Tibial nerve (tissue), 4 donors: ENCODE data around the gene MINK1. TPM values are rescaled to one million over a fixed set of nuclear protein-coding genes. Genes with fewer than 3 reads are reported as not detected.

ENCODE experiments used
- DNase-seq, 2 donors: peaks; one replicate each; pipeline ENCODE4 v3.0.0-alpha.2; 2019; ENCODE audit warnings: low spot score in 2 of 2
- H3K27ac ChIP-seq, 4 donors: fragments of 200-600 bp; sonication (generic) in 3 of 4; one replicate each; pipeline ENCODE4 v1.5.1; 2017 to 2019; ENCODE audit warnings: mild to moderate bottlenecking in 1 of 4
- H3K27me3 ChIP-seq, 2 donors: fragments of 200-600 bp; sonication (generic) in 1 of 2; one replicate each; pipeline versions ENCODE4 v1.5.1 to v1.6.0; 2017 to 2019
- H3K36me3 ChIP-seq, 3 donors: fragments of 200-600 bp; sonication (generic); one replicate each; pipeline ENCODE4 v1.5.1; 2018 to 2019
- H3K4me1 ChIP-seq, 4 donors: fragments of 200-600 bp; sonication (generic) in 3 of 4; one replicate each; pipeline ENCODE4 v1.5.1; 2017 to 2019
- H3K4me3 ChIP-seq, 4 donors: fragments of 200-600 bp; sonication (generic) in 3 of 4; one replicate each; pipeline ENCODE4 v1.5.1; 2017 to 2019; ENCODE audit warnings: mild to moderate bottlenecking in 1 of 4, moderate library complexity in 1 of 4
- H3K9me3 ChIP-seq, 4 donors: fragments of 200-600 bp; sonication (generic) in 3 of 4; one replicate each; pipeline ENCODE4 v1.5.1; 2017 to 2019
- EP300 ChIP-seq, 2 donors: sonication (generic); formaldehyde crosslinking; IDR thresholded peaks; one replicate each; pipeline ENCODE4 v1.6.1; 2017; ENCODE audit warnings: antibody characterized with exemption in 2 of 2, mild to moderate bottlenecking in 1 of 2
- POLR2A ChIP-seq, 2 donors: fragments of 450-650 bp; IDR thresholded peaks; one replicate each; pipeline ENCODE4 v1.6.1; 2017; ENCODE audit warnings: antibody characterized with exemption in 2 of 2, mild to moderate bottlenecking in 2 of 2, moderate library complexity in 2 of 2
- WGBS, 2 donors: methylation state at CpG; one replicate each; pipeline ENCODE4 v1.1.5; 2018; 5-methylcytosine and 5-hydroxymethylcytosine counted together
- total RNA-seq, 4 donors: library from RNA; depleted of rRNA; stranded (reverse); fragments of >200 nt; gene quantifications; one replicate each; pipeline ENCODE4 v1.1.0, GENCODE V29; 2016
- TF ChIP-seq, protein P1 (sequence below), 5 experiments: fragments of 200-600 bp in 3 of 5; fragments of 450-650 bp in 2 of 5; sonication (generic) in 3 of 5; IDR thresholded peaks; one replicate each; pipeline ENCODE4 v1.5.1; 2016 to 2019; ENCODE audit warnings: antibody characterized with exemption in 5 of 5, mild to moderate bottlenecking in 3 of 5, moderate library complexity in 2 of 5

MINK1 gene
- total RNA-seq, 4 donors from 2014 or later: 57.1 to 94.3 (median 85.7) TPM

DNA sequence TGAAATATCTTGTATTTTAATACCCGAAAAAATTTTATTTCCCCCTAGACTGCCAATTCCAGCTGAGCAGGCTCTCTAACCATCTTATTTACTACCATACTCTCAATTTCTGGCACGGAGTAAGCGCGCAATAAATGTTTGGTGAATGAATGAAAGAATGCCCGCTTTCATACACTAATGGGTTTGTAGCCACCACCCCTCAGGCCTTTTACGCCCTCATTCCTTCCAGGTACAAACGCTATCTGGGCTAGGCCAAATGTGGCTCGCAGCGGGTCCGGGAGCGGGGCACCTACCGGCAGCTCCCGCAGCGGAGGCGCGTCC, 26.7 kb upstream of the MINK1 start:
- peak overlapping the region in 3 of 4 donors; percentile 63 to 81 (median 72) for H3K4me3 ChIP-seq
- peaks cover 0 to 25% (median 7%) of the 10 kb centered on the region in 4 donors for H3K4me1 ChIP-seq
- DNase-seq: no peak
- H3K27ac ChIP-seq: peak overlapping the region in 2 of 4 donors; percentile 78 to 86
- WGBS, 2 donors: 3 to 6% methylated on average over 12 of the region's 16 CpGs
- H3K27me3 ChIP-seq: no peaks in the 10 kb centered on the region
- TF ChIP-seq POLR2A (IDR thresholded peaks at IDR 0.05): no peak
- no peak for TF ChIP-seq EP300 (IDR thresholded peaks at IDR 0.05)
- TF ChIP-seq, protein P1, sequence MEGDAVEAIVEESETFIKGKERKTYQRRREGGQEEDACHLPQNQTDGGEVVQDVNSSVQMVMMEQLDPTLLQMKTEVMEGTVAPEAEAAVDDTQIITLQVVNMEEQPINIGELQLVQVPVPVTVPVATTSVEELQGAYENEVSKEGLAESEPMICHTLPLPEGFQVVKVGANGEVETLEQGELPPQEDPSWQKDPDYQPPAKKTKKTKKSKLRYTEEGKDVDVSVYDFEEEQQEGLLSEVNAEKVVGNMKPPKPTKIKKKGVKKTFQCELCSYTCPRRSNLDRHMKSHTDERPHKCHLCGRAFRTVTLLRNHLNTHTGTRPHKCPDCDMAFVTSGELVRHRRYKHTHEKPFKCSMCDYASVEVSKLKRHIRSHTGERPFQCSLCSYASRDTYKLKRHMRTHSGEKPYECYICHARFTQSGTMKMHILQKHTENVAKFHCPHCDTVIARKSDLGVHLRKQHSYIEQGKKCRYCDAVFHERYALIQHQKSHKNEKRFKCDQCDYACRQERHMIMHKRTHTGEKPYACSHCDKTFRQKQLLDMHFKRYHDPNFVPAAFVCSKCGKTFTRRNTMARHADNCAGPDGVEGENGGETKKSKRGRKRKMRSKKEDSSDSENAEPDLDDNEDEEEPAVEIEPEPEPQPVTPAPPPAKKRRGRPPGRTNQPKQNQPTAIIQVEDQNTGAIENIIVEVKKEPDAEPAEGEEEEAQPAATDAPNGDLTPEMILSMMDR (IDR thresholded peaks at IDR 0.05): no peak
- no peaks in the 10 kb centered on the region for H3K9me3 ChIP-seq
- H3K36me3 ChIP-seq: peaks cover 0 to 27% (median 0%) of the 10 kb centered on the region in 3 donors

DNA sequence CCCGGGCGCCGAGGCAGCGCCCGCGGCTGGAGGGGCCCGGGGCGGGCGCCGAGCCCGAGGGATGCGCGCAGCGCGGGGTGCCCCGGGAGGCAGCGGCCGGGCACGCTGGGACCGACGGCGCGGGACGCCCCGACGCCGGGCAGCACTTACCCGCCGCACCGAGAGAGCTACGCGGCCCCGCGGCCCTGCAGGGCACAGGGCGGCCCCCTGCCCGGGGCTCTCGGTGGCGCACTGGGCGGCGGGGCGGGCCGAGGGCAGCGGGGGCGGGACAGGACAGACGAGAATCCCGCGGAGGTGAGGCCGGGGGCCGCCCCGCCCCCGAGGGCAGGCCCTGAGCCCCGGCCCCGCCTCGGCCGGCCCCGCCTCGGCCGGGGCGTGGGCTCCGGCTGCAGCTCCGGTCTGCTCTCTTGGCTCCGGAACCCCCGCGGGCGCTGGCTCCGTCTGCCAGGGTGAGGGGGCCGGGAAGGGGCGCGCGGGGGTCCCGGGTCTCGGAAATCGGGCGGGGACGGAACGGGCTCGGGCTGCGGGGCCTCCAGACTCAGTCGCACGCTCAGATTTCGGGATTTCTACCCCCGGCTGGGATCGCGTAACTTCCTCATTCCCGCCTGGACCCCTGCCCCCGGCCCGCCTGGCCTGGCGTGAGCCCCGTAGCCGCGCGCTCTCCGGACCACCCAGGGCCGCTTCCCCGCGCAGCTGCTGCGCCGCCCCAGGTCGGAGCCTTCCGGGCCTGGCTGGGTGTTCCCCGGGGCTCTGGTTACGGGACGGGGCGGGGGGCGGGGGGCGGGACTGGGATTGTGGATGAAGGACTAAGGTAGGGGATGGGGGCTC, 26.1 kb upstream of the MINK1 start, which contains the start of gene PLD2:
Gene PLD2 (plus strand): TSS at position 376 of the 828 bp plus-strand sequence. CDS start 621 bp downstream, outside the sequence.
- peak within 1 kb of the TSS in 3 of 4 donors; percentile 61 to 86 (median 78) for H3K27ac ChIP-seq
- peak; percentile 57 to 65 for DNase-seq
- no peak for TF ChIP-seq EP300 (IDR thresholded peaks at IDR 0.05)
- TF ChIP-seq POLR2A (IDR thresholded peaks at IDR 0.05): peak; percentile 4 to 55
- TF ChIP-seq, protein P1 (IDR thresholded peaks at IDR 0.05): peak in 1 of 5 experiments; percentile 33
- H3K4me3 ChIP-seq: peak within 1 kb of the TSS; percentile 63 to 82 (median 76)
- 0% methylated on average over 3 to 39 of the region's 106 CpGs for WGBS, 2 donors
- H3K4me1 ChIP-seq: peaks cover 0 to 25% (median 7%) of the 10 kb centered on the region in 4 donors
- H3K9me3 ChIP-seq: no peaks in the 10 kb centered on the region
- no peaks in the 10 kb centered on the region for H3K27me3 ChIP-seq
- peaks cover 0 to 33% (median 0%) of the 10 kb centered on the region in 3 donors for H3K36me3 ChIP-seq

DNA sequence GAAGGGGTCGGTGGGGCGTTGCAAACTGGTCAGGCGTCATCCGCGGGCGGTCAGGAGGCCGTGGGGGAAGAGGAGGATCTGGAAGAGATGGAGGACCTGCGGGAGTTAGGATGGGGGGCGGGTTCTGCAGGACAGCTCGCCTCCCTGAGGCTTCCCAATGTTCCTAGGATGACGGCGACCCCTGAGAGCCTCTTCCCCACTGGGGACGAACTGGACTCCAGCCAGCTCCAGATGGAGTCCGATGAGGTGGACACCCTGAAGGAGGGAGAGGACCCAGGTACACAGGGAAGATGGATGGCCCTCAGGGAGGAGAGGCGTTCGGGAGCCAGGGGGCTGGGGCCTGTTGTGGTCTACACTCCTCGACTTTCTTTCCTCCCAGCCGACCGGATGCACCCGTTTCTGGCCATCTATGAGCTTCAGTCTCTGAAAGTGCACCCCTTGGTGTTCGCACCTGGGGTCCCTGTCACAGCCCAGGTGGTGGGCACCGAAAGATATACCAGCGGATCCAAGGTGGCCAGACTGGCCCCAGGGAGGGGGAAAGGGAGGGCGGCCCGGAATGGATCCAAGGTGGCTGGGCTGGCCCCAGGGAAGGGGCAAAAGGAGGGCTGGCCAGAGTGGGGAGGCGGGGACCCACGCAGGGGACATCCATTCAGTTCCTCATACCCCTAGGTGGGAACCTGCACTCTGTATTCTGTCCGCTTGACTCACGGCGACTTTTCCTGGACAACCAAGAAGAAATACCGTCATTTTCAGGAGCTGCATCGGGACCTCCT, 25.3 kb upstream of the MINK1 start:
- H3K4me3 ChIP-seq: peak overlapping the region; percentile 63 to 82 (median 76)
- no peak for DNase-seq
- H3K9me3 ChIP-seq: no peaks in the 10 kb centered on the region
- peaks cover 0 to 33% (median 0%) of the 10 kb centered on the region in 3 donors for H3K36me3 ChIP-seq
- WGBS, 2 donors: 31 to 34% methylated on average over 31 to 32 of the region's 32 CpGs
- H3K4me1 ChIP-seq: peaks cover 0 to 25% (median 7%) of the 10 kb centered on the region in 4 donors
- no peaks in the 10 kb centered on the region for H3K27me3 ChIP-seq
- H3K27ac ChIP-seq: peak overlapping the region in 3 of 4 donors; percentile 61 to 86 (median 78)
- TF ChIP-seq, protein P1 (IDR thresholded peaks at IDR 0.05): no peak
- no peak for TF ChIP-seq EP300 (IDR thresholded peaks at IDR 0.05)
- TF ChIP-seq POLR2A (IDR thresholded peaks at IDR 0.05): no peak

DNA sequence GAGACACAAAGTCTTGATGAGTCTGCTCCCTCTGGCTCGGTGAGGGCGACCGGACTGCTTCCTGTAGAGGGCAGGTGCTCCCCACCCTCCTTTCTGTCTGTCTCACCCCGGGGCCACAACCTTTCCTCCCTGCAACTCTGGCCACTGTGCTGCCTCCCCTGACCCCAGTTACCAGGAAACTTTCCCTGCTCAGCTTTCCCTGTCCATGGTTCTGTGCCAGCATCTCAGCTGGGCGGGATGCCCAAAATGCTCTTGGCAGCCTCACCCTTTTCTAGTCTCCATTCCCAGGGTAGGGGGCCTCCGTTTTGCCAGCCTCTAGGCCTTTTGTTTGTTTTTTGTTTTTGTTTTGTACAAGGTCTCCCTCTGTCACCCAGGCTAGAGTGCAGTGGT, 24.8 kb upstream of the MINK1 start:
- H3K9me3 ChIP-seq: no peaks in the 10 kb centered on the region
- 26 to 41% methylated on average over 6 of the region's 6 CpGs for WGBS, 2 donors
- H3K4me3 ChIP-seq: peak overlapping the region in 1 of 4 donors; percentile 81
- H3K27ac ChIP-seq: peak overlapping the region in 1 of 4 donors; percentile 86
- TF ChIP-seq POLR2A (IDR thresholded peaks at IDR 0.05): no peak
- TF ChIP-seq EP300 (IDR thresholded peaks at IDR 0.05): no peak
- TF ChIP-seq, protein P1 (IDR thresholded peaks at IDR 0.05): no peak
- peaks cover 0 to 25% (median 7%) of the 10 kb centered on the region in 4 donors for H3K4me1 ChIP-seq
- DNase-seq: peak in 1 of 2 donors; percentile 41
- no peaks in the 10 kb centered on the region for H3K27me3 ChIP-seq
- H3K36me3 ChIP-seq: peaks cover 0 to 33% (median 0%) of the 10 kb centered on the region in 3 donors
